H54 (cell line): ENCODE data around the gene CTSA.
"Not testable (repeated sequence)": the region's sequence is repeated elsewhere in the genome, so short reads cannot be mapped to it uniquely, and the experiment has no call there.

Source experiments
- DNase-seq: peaks from one replicate; pipeline ENCODE4 v3.0.0; 2011; ENCODE audit warnings: low spot score, mixed read lengths; ENCODE audit not compliant: insufficient read length
- FAIRE-seq: peaks from 3 replicates; lab custom pipeline; 2011; peaks lifted over from hg19 to GRCh38; lab: Jason Lieb, UNC
- POLR2A ChIP-seq: IDR thresholded peaks from 2 replicates; pipeline ENCODE4 v1.6.1; 2011; ENCODE audit warnings: low read depth, mild to moderate bottlenecking, low read length

Gene CTSA

GRCh38 chr20:45921337-45922189 lies 30.4 kb downstream of the CTSA start:
- no peak for FAIRE-seq
- no peak for DNase-seq
- no peak for TF ChIP-seq POLR2A

GRCh38 chr20:45924391-45925261 lies 33.5 kb downstream of the CTSA start:
- DNase-seq (no peak), FAIRE-seq (no peak)
- no peak for TF ChIP-seq POLR2A

GRCh38 chr20:45925821-45926506 lies 34.8 kb downstream of the CTSA start:
- no peak for FAIRE-seq
- no peak for DNase-seq
- no peak for TF ChIP-seq POLR2A

- no peak for FAIRE-seq
- DNase-seq = no peak
- TF ChIP-seq POLR2A = no peak
Measured at GRCh38 chr20:45926731-45927070, 35.6 kb downstream of the CTSA start.

- FAIRE-seq (no peak), DNase-seq (no peak)
- no peak for TF ChIP-seq POLR2A
Measured at GRCh38 chr20:45927071-45927878, 36.1 kb downstream of the CTSA start.

- not testable (repeated sequence) for DNase-seq, FAIRE-seq
Measured at GRCh38 chr20:45931680-45932079, 40.5 kb downstream of the CTSA start.

GRCh38 chr20:45933266-45934045 lies 42.3 kb downstream of the CTSA start:
- peak; percentile 58 for TF ChIP-seq POLR2A
- no peak for FAIRE-seq
- peak; percentile 85 for DNase-seq

GRCh38 chr20:45934046-45934585 lies 43.0 kb downstream of the CTSA start:
- DNase-seq (peak; percentile 37), FAIRE-seq (no peak)
- no peak for TF ChIP-seq POLR2A

GRCh38 chr20:45934586-45935415 lies 43.7 kb downstream of the CTSA start, which contains the start of gene PCIF1:
TSS of gene PCIF1 (plus strand) at chr20:45934683. CDS start at chr20:45939000, 4,317 bp downstream.
- DNase-seq = peak; percentile 93
- peak; percentile 89 for TF ChIP-seq POLR2A
- FAIRE-seq = no peak

- FAIRE-seq (no peak), DNase-seq (no peak)
- 0 out of 2 replicates have a peak, but pooled peaks have one; percentile 26 for TF ChIP-seq POLR2A
Measured at GRCh38 chr20:45935416-45936046, 44.4 kb downstream of the CTSA start.

GRCh38 chr20:45937765-45938164 lies 46.6 kb downstream of the CTSA start:
- no peak for TF ChIP-seq POLR2A
- FAIRE-seq = no peak

More at GRCh38 chr20:45937765-45938164, 46.6 kb downstream of the CTSA start:
- DNase-seq = no peak
